GM12865 (cell line): ENCODE data around the gene C12orf42.

Experiments used
- DNase-seq: peaks from one replicate; pipeline ENCODE4 v3.0.0; 2010; ENCODE audit warnings: low read depth
- H3K4me3 ChIP-seq: 2 replicates; pipeline ENCODE4 v1.5.1; 2011; ENCODE audit warnings: mild to moderate bottlenecking, low read depth, low read length, control low read depth
- TF ChIP-seq, protein P1 (sequence below): IDR thresholded peaks from 2 replicates; pipeline ENCODE4 v1.5.1; 2011; ENCODE audit warnings: low read length, control low read depth, low read depth, inconsistent platforms; ENCODE audit not compliant: insufficient read depth; ENCODE audit errors: missing control alignments

The C12orf42 gene

DNA sequence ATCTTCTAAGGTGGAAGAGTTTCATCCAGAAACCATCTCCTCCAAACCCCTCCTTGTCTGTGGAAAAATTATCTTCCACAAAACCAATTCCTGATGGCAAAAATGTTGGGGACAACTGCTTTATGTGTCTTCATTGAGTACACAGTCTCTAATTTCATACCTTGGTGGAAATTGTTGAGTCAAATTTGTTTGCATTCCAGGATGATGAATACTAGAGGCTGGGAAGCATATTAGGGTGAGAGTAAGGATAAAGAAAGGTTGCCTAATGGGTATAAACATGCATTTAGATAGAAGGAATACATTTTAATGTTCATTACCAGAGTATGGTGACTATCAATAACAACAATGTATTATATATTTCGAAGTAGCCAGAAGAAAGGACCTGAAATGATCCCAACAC lies 98.2 kb downstream of the C12orf42 start:
- DNase-seq = no peak
- H3K4me3 ChIP-seq = no peak overlapping the region
- TF ChIP-seq, protein P1, sequence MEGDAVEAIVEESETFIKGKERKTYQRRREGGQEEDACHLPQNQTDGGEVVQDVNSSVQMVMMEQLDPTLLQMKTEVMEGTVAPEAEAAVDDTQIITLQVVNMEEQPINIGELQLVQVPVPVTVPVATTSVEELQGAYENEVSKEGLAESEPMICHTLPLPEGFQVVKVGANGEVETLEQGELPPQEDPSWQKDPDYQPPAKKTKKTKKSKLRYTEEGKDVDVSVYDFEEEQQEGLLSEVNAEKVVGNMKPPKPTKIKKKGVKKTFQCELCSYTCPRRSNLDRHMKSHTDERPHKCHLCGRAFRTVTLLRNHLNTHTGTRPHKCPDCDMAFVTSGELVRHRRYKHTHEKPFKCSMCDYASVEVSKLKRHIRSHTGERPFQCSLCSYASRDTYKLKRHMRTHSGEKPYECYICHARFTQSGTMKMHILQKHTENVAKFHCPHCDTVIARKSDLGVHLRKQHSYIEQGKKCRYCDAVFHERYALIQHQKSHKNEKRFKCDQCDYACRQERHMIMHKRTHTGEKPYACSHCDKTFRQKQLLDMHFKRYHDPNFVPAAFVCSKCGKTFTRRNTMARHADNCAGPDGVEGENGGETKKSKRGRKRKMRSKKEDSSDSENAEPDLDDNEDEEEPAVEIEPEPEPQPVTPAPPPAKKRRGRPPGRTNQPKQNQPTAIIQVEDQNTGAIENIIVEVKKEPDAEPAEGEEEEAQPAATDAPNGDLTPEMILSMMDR = no peak

DNA sequence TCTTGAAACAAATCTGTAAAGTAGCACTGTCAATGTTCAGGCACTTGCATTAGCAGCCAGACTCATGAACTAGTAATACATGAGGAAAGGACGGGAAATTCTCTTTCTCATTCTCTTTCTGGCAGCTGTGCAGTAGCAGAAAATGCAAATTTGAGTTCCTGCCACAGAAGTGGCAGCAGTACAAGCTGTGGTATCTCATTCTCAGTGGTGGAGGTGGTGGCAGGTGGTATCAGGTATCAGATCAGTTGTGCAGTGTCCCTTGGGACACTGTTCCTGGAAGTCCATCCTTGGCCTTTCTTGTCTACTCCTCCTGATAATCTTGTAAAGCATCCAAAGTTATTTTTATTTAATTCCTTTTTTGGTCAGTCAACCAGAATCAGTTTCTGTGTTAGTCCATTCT lies 103.0 kb downstream of the C12orf42 start:
- H3K4me3 ChIP-seq = no peak overlapping the region
- TF ChIP-seq, protein P1 = no peak
- peak; percentile 79 for DNase-seq

DNA sequence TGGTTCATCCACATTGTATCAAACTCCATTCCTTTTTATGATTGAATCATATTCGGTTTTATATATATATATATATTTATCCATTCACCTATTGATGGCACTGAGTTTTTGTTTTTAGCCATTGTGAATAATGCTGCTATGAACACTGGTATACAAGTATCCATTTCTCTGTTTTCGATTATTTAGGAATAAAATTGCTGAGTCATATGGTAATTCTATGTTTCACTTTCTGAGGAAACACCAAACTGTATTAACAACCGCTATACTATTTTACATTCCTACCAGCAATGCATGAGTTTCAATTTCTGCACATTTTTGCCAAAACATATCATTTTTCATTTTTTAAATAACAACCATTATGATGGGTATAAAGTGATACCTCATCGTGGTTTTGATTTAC lies 104.7 kb downstream of the C12orf42 start:
- no peak overlapping the region for H3K4me3 ChIP-seq
- DNase-seq = no peak
- TF ChIP-seq, protein P1 = no peak

DNA sequence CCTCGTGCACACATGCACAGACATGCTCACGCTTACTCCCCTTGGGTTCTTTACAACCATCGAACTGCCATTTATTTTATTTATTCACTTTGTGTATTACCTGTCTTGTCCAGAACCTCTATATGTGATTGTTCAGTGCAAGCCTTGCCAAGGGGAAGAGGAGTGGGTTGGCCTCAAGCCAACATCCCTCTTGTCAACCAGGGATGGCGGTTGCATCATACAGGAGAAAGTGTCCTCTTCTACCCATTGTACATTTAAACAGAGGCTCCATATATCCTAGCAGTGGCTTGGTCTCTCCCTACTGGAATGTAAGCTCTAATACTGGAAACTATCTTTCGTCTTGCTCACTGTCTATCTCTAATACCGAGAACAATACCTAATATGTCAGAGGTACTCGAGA lies 108.4 kb downstream of the C12orf42 start:
- no peak overlapping the region for H3K4me3 ChIP-seq
- TF ChIP-seq, protein P1 = no peak
- DNase-seq = no peak

DNA sequence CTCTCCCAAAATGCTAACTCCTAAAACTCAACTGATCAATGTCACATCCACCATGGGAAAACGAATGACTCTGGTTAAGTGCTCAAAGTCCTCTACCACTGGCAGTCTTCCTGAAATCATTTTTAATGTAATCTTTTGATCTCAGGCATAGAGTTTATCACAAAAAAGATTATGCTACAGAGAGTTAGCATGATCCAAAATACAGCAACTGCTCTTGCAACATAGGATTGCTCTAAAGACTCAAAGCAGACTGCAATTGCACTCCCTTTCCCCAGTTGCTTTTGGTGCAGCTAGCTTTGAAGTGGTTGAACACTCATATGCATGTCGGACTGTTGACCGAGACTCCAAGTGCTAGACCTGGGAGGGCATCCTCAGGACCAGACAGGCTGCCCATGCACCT lies 109.3 kb downstream of the C12orf42 start:
- DNase-seq = no peak
- H3K4me3 ChIP-seq = no peak overlapping the region
- TF ChIP-seq, protein P1 = no peak

DNA sequence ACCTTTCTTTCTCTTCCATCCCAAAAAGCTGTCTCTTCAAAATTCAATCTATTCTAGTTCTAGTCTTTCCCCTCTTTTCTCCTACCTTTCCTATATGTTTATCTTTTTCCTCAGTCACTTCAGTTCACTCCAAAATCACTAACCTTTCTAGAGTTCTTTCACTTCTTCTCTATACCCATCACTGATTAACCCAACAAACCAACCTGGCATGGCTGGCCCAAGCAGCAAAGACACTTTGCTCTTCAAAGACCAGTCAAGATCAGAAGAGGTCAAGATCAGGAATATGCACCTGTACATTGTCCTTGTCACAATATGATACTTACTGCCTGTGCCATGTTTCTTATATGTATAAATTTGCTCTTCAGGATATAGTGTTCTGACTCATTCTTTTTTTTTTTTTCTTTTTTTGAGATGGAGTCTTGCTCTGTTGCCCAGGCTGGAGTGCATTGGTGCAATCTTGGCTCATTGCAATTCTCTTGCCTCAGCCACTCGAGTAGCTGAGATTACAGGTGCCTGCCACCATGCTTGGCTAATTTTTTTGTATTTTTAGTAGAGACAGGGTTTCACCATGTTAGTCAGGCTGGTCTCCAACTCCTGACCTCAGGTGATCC lies 112.9 kb downstream of the C12orf42 start:
- H3K4me3 ChIP-seq = no peak overlapping the region
- no peak for DNase-seq
- TF ChIP-seq, protein P1 = no peak

DNA sequence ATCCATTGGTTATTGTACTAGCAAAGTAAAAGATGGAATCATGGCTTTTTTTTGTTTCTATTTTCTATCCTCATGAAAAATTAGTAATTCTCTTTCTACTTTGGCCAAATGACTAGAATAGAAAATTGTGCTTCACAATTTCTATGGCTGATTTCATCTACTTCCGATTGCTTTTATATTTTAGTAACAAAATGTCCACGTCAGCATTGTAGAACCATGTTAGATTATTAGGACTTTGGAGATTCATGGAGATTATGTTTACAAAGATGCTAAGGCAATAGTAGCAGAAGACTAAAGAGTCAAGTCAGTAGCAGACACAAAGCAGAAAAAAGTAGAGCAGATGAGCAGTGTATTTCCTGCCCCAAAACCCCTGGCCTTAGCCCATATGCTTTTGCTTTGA lies 113.6 kb downstream of the C12orf42 start:
- no peak overlapping the region for H3K4me3 ChIP-seq
- TF ChIP-seq, protein P1 = no peak
- no peak for DNase-seq
